Mucosa of stomach (tissue), 1 donor: ENCODE data around the gene CCT5.
"Not testable (repeated sequence)": the region's sequence is repeated elsewhere in the genome, so short reads cannot be mapped to it uniquely, and the experiment has no call there.

Experiments used
- H3K27me3 ChIP-seq: one replicate; pipeline ENCODE4 v1.7.0; 2013; ENCODE audit warnings: mild to moderate bottlenecking, low read length; ENCODE audit not compliant: control insufficient read depth, insufficient read depth
- H3K36me3 ChIP-seq: one replicate; pipeline ENCODE4 v1.7.0; 2013; ENCODE audit warnings: low read length; ENCODE audit not compliant: control insufficient read depth, insufficient read depth
- H3K4me1 ChIP-seq: one replicate; pipeline ENCODE4 v1.7.0; 2013; ENCODE audit warnings: mild to moderate bottlenecking, low read length; ENCODE audit not compliant: control insufficient read depth, insufficient read depth
- H3K4me3 ChIP-seq: one replicate; pipeline ENCODE4 v1.7.0; 2013; ENCODE audit warnings: low read length
- H3K9ac ChIP-seq: one replicate; pipeline ENCODE4 v1.7.0; 2013; ENCODE audit warnings: mild to moderate bottlenecking, low read length, moderate library complexity
- H3K9me3 ChIP-seq: one replicate; pipeline ENCODE4 v1.7.0; 2013; ENCODE audit warnings: mild to moderate bottlenecking, low read length, moderate library complexity; ENCODE audit not compliant: control insufficient read depth
- donor health status: Pancreatic carcinoma.

CCT5 gene

GRCh38 chr5:10283927-10284635, 34.0 kb downstream of the CCT5 start:
- Histone ChIP-seq H3K9ac (no peak overlapping the region), H3K4me1 (peaks cover 19% of the 10 kb centered on the region), H3K27me3 (no peaks in the 10 kb centered on the region), H3K36me3 (peaks cover 14% of the 10 kb centered on the region), H3K9me3 (no peaks in the 10 kb centered on the region), H3K4me3 (no peak overlapping the region)

GRCh38 chr5:10285362-10285761, 35.3 kb downstream of the CCT5 start:
- H3K9ac ChIP-seq, H3K27me3 ChIP-seq, H3K9me3 ChIP-seq, H3K4me3 ChIP-seq: not testable (repeated sequence)
- H3K4me1 ChIP-seq = peaks cover 31% of the 10 kb centered on the region
- H3K36me3 ChIP-seq = peaks cover 14% of the 10 kb centered on the region

- Histone ChIP-seq H3K9ac (no peak overlapping the region), H3K27me3 (no peaks in the 10 kb centered on the region), H3K4me1 (peaks cover 31% of the 10 kb centered on the region), H3K9me3 (no peaks in the 10 kb centered on the region), H3K36me3 (peaks cover 14% of the 10 kb centered on the region), H3K4me3 (no peak overlapping the region)
Measured at GRCh38 chr5:10286162-10286861, 36.2 kb downstream of the CCT5 start.

- H3K9ac ChIP-seq = no peak overlapping the region
- H3K4me3 ChIP-seq = no peak overlapping the region
- H3K9me3 ChIP-seq = no peaks in the 10 kb centered on the region
- no peaks in the 10 kb centered on the region for H3K27me3 ChIP-seq
- peaks cover 14% of the 10 kb centered on the region for H3K36me3 ChIP-seq
- peaks cover 35% of the 10 kb centered on the region for H3K4me1 ChIP-seq
Measured at GRCh38 chr5:10286862-10287227, 36.8 kb downstream of the CCT5 start.

GRCh38 chr5:10288592-10289219, 38.6 kb downstream of the CCT5 start:
- peaks cover 38% of the 10 kb centered on the region for H3K4me1 ChIP-seq
- H3K9ac ChIP-seq = peak overlapping the region; percentile 50
- no peaks in the 10 kb centered on the region for H3K9me3 ChIP-seq
- no peak overlapping the region for H3K4me3 ChIP-seq
- no peaks in the 10 kb centered on the region for H3K27me3 ChIP-seq
- peaks cover 14% of the 10 kb centered on the region for H3K36me3 ChIP-seq

GRCh38 chr5:10289353-10289752, 39.3 kb downstream of the CCT5 start:
- peak overlapping the region; percentile 50 for H3K9ac ChIP-seq
- H3K9me3 ChIP-seq = no peaks in the 10 kb centered on the region
- peaks cover 14% of the 10 kb centered on the region for H3K36me3 ChIP-seq
- H3K4me3 ChIP-seq = no peak overlapping the region
- no peaks in the 10 kb centered on the region for H3K27me3 ChIP-seq
- peaks cover 33% of the 10 kb centered on the region for H3K4me1 ChIP-seq

GRCh38 chr5:10289991-10290390, 39.9 kb downstream of the CCT5 start:
- no peaks in the 10 kb centered on the region for H3K9me3 ChIP-seq
- H3K27me3 ChIP-seq = no peaks in the 10 kb centered on the region
- H3K4me3 ChIP-seq = no peak overlapping the region
- peaks cover 33% of the 10 kb centered on the region for H3K4me1 ChIP-seq
- H3K9ac ChIP-seq = no peak overlapping the region
- peaks cover 14% of the 10 kb centered on the region for H3K36me3 ChIP-seq

- Histone ChIP-seq H3K36me3 (peaks cover 14% of the 10 kb centered on the region), H3K4me3 (no peak overlapping the region), H3K27me3 (no peaks in the 10 kb centered on the region), H3K9me3 (no peaks in the 10 kb centered on the region), H3K9ac (no peak overlapping the region), H3K4me1 (peaks cover 37% of the 10 kb centered on the region)
Measured at GRCh38 chr5:10290438-10290837, 40.4 kb downstream of the CCT5 start.

GRCh38 chr5:10291692-10292339, 41.7 kb downstream of the CCT5 start:
- Histone ChIP-seq H3K4me3 (no peak overlapping the region), H3K9me3 (no peaks in the 10 kb centered on the region), H3K4me1 (peaks cover 47% of the 10 kb centered on the region), H3K27me3 (no peaks in the 10 kb centered on the region), H3K9ac (no peak overlapping the region), H3K36me3 (peaks cover 11% of the 10 kb centered on the region)

GRCh38 chr5:10293907-10294662, 44.0 kb downstream of the CCT5 start:
- Histone ChIP-seq H3K9ac (no peak overlapping the region), H3K36me3 (no peaks in the 10 kb centered on the region), H3K27me3 (no peaks in the 10 kb centered on the region), H3K9me3 (no peaks in the 10 kb centered on the region), H3K4me3 (no peak overlapping the region), H3K4me1 (peaks cover 37% of the 10 kb centered on the region)

GRCh38 chr5:10295619-10296326, 45.7 kb downstream of the CCT5 start:
- no peak overlapping the region for H3K4me3 ChIP-seq
- peaks cover 36% of the 10 kb centered on the region for H3K4me1 ChIP-seq
- no peaks in the 10 kb centered on the region for H3K9me3 ChIP-seq
- no peaks in the 10 kb centered on the region for H3K36me3 ChIP-seq
- no peaks in the 10 kb centered on the region for H3K27me3 ChIP-seq
- H3K9ac ChIP-seq = no peak overlapping the region
